Epithelial cell of esophagus (primary cell): ENCODE results near the gene UPF1.

ENCODE experiments used
- DNase-seq: peaks from one replicate; pipeline ENCODE4 v3.0.0; 2010; ENCODE audit warnings: low read depth
- H3K4me3 ChIP-seq: 2 replicates; pipeline ENCODE4 v1.5.1; 2011; ENCODE audit warnings: mild to moderate bottlenecking, low read length, control low read depth
- CTCF ChIP-seq: IDR thresholded peaks from 2 replicates; pipeline ENCODE4 v1.5.1; 2011; ENCODE audit warnings: low read depth, mild to moderate bottlenecking, low read length, control low read depth, inconsistent platforms; ENCODE audit not compliant: insufficient read depth; ENCODE audit errors: missing control alignments

UPF1 gene

DNA sequence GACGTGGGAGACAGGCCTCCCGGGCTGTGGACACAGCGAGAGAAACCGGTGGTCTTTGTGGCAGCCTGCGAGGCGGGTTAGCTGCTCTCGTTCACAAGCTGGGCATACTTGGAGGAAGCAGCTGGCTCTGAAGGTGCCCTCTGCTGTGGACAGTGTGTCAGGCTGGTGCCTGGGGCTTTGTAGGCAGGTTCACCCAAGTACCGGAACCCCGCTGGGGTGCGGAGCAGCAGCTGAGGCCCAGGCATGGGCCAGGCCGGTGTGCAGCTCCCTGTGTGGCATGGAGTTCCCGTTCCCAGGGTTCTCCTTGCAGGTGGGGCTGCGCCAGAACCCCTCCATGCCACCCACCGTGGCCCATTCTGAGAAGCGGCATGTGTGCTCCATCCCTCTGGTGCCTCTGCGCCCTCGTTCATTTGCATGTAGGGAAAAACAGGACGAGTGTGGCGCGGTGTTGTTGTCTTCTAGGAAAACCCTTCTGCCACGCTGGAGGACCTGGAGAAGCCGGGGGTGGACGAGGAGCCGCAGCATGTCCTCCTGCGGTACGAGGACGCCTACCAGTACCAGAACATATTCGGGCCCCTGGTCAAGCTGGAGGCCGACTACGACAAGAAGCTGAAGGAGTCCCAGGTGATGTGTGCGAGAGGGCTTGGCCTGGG lies 20.0 kb downstream of the UPF1 start:
- no peak overlapping the region for H3K4me3 ChIP-seq
- DNase-seq = no peak
- no peak for TF ChIP-seq CTCF

DNA sequence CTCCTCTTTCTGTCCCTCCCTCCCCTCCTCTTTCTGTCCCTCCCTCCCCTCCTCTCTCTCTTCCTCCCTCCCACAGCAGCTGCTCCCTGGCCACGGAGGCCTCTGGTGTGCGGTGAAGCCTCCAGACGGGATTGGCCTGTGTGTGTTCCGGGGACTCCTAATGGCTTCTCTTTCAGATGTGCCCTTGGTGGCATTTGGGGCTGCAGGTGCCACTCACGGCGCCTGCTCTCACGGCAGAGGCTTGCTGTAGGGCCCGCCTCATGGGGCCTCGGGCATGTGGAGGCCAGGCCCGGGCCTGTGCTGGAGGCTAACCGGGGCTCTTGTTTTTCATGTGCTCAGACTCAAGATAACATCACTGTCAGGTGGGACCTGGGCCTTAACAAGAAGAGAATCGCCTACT lies 20.9 kb downstream of the UPF1 start:
- no peak for TF ChIP-seq CTCF
- peak; percentile 36 for DNase-seq
- no peak overlapping the region for H3K4me3 ChIP-seq

DNA sequence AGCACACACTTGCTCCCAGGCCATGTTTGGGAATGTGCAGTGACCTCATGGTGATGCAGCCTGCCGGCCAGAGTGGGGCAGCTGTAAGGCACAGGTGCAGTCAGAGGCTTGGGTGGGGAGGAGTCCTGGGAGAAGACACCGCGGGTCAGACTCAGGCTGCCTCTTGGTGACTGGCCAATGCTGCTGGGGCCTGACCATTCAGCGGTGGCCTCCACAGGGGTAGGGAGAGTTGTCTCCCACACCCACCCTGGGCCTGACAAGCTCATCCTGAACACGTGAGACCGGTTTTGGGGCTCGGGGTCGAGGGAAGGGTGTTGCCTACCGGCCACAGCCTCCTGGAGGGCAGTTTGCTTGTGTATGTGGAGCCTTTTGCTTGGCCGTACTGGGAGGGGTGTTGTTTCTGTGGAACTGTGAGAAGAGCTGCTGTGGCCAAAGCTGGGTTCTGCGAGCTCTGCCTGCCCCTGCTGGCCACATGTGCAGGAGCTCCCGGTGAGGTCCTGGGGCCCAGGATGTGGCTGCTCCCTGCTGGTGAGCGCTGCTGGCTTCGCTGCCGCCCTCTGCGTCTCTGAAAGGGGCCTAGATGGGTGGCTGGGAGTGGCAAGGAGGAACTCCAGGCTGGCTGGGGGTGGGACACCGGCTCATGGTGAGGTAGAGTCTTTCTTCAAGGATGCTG lies 22.1 kb downstream of the UPF1 start:
- TF ChIP-seq CTCF = no peak
- DNase-seq = no peak
- no peak overlapping the region for H3K4me3 ChIP-seq

DNA sequence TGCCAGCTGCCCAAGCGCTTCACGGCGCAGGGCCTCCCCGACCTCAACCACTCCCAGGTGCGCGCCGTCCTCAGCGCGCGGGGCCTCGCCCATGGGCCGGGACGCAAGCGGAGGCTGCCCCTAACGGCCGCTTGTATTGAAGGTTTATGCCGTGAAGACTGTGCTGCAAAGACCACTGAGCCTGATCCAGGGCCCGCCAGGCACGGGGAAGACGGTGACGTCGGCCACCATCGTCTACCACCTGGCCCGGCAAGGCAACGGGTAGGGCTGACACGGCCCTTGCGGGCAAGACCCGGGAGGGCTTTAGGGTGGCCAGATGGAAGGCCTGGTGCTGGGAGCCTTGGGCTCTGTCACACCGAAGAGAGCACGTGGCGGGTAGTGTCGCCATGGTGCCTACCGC lies 23.2 kb downstream of the UPF1 start:
- no peak for TF ChIP-seq CTCF
- no peak for DNase-seq
- no peak overlapping the region for H3K4me3 ChIP-seq

DNA sequence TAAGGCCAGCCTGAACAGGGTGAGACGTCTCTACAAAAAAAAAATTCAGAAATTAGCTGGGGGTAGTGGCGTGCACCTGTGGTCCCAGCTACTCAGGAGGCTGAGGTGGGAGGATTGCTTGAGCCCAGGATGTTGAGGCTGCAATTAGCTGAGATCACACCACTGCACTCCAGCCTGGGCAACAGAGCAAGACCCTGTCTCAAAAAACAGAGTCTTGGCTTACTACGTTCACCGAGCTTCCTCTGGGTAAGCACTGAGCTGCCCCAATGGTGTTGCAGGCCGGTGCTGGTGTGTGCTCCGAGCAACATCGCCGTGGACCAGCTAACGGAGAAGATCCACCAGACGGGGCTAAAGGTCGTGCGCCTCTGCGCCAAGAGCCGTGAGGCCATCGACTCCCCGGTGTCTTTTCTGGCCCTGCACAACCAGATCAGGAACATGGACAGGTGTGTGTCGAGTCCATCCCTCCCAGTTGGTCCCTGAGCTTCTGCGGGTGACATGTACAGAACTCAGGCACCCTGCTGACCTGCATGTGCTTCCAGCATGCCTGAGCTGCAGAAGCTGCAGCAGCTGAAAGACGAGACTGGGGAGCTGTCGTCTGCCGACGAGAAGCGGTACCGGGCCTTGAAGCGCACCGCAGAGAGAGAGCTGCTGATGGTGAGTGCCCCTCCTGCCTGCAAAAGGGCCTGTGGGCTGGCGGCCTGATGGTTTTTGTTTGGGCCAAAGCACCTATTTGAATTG lies 24.1 kb downstream of the UPF1 start:
- DNase-seq = no peak
- no peak for TF ChIP-seq CTCF
- no peak overlapping the region for H3K4me3 ChIP-seq

DNA sequence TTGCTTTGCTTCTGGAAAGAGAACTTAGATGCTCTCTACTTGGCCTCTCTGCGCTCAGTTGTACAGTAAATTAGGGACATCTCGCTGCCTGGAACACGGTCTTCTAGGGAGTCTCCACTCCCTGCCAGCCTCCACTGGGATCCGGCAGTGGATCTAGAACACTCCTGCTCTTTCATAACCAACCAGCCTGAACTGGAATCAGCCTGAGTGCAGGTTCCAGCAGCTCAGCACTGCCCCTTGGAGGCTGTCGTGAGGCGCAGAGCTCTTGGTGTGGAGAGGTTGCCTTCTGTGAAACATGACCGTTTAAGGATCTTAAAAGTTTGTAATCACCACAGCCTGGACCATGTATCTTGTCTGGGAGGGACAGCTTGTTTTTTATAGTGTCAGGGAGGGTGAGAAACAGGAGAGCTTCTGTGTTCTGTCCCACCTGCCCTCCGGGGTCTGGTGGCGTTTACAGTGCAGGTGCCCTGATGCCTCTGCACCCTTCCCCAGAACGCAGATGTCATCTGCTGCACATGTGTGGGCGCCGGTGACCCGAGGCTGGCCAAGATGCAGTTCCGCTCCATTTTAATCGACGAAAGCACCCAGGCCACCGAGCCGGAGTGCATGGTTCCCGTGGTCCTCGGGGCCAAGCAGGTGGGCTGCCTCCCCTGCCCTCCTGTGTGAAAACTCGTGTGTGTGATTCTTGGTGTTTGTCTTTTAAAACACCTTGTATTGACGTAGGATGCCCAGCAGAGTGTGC lies 24.8 kb downstream of the UPF1 start:
- peak; percentile 61 for TF ChIP-seq CTCF
- peak; percentile 44 for DNase-seq

More for the DNA sequence above, 24.8 kb downstream of the UPF1 start:
- no peak overlapping the region for H3K4me3 ChIP-seq
